Measurements from ENCODE around the gene SLC9A5.
A peak's percentile ranks its signal among the peaks of the same experiment; 100 is the strongest.

The SLC9A5 gene

GRCh38 chr16:67226295-67226803 lies 22.4 kb upstream of the SLC9A5 start:
- no peak for TF ChIP-seq MAX (IDR thresholded peaks at IDR 0.05; ENCODE audit: low read depth, low read length)
- TF ChIP-seq POLR2A (IDR thresholded peaks at IDR 0.05; ENCODE audit: extremely low read depth, insufficient read length), result no peak
- no peak for DNase-seq (ENCODE audit: low read depth)
- peak overlapping the region; percentile 73 for H3K4me3 ChIP-seq (ENCODE audit: low read depth, low read length)

GRCh38 chr16:67226804-67227566 lies 21.8 kb upstream of the SLC9A5 start, which contains the start of gene TMEM208:
Gene TMEM208, plus strand, starts transcription at chr16:67227130. Its CDS starts 89 bp downstream, at chr16:67227219.
- H3K4me3 ChIP-seq (ENCODE audit: low read depth, low read length), result peak within 1 kb of the TSS; percentile 81
- peak; percentile 100 for DNase-seq (ENCODE audit: low read depth)
- TF ChIP-seq POLR2A (IDR thresholded peaks at IDR 0.05; ENCODE audit: extremely low read depth, insufficient read length) (peak; percentile 76), CTCF (IDR thresholded peaks at IDR 0.05; ENCODE audit: low read depth, low read length) (peak; percentile 10), MYC (IDR thresholded peaks at IDR 0.05; ENCODE audit: low read depth, low read length) (no peak; the same call in 1 of the 2 replicates), MAX (IDR thresholded peaks at IDR 0.05; ENCODE audit: low read depth, low read length) (no peak)

GRCh38 chr16:67227567-67227921 lies 21.2 kb upstream of the SLC9A5 start:
- DNase-seq (ENCODE audit: low read depth), result no peak
- TF ChIP-seq POLR2A (IDR thresholded peaks at IDR 0.05; ENCODE audit: extremely low read depth, insufficient read length) (no peak), MYC (IDR thresholded peaks at IDR 0.05; ENCODE audit: low read depth, low read length) (no peak)
- peak overlapping the region; percentile 81 for H3K4me3 ChIP-seq (ENCODE audit: low read depth, low read length)

GRCh38 chr16:67228034-67228785 lies 20.6 kb upstream of the SLC9A5 start:
- peak overlapping the region; percentile 81 for H3K4me3 ChIP-seq (ENCODE audit: low read depth, low read length)
- DNase-seq (ENCODE audit: low read depth), result no peak
- TF ChIP-seq CTCF (IDR thresholded peaks at IDR 0.05; ENCODE audit: low read depth, low read length) (no peak), MAX (IDR thresholded peaks at IDR 0.05; ENCODE audit: low read depth, low read length) (no peak), POLR2A (IDR thresholded peaks at IDR 0.05; ENCODE audit: extremely low read depth, insufficient read length) (no peak), MYC (IDR thresholded peaks at IDR 0.05; ENCODE audit: low read depth, low read length) (no peak)

GRCh38 chr16:67228905-67229304 lies 19.9 kb upstream of the SLC9A5 start:
- no peak for TF ChIP-seq MAX (IDR thresholded peaks at IDR 0.05; ENCODE audit: low read depth, low read length)
- TF ChIP-seq CTCF (IDR thresholded peaks at IDR 0.05; ENCODE audit: low read depth, low read length), result no peak
- no peak for TF ChIP-seq MYC (IDR thresholded peaks at IDR 0.05; ENCODE audit: low read depth, low read length)
- TF ChIP-seq POLR2A (IDR thresholded peaks at IDR 0.05; ENCODE audit: extremely low read depth, insufficient read length), result no peak
- DNase-seq (ENCODE audit: low read depth), result no peak
- no peak overlapping the region for H3K4me3 ChIP-seq (ENCODE audit: low read depth, low read length)

GRCh38 chr16:67229906-67230808 lies 18.6 kb upstream of the SLC9A5 start:
- TF ChIP-seq MAX (IDR thresholded peaks at IDR 0.05; ENCODE audit: low read depth, low read length) (no peak), CTCF (IDR thresholded peaks at IDR 0.05; ENCODE audit: low read depth, low read length) (no peak), MYC (IDR thresholded peaks at IDR 0.05; ENCODE audit: low read depth, low read length) (no peak), POLR2A (IDR thresholded peaks at IDR 0.05; ENCODE audit: extremely low read depth, insufficient read length) (no peak)
- DNase-seq (ENCODE audit: low read depth), result no peak
- H3K4me3 ChIP-seq (ENCODE audit: low read depth, low read length), result no peak overlapping the region

Data from NB4 (cell line).